ENCODE data around the gene APBA1.

- TF ChIP-seq, protein P1, sequence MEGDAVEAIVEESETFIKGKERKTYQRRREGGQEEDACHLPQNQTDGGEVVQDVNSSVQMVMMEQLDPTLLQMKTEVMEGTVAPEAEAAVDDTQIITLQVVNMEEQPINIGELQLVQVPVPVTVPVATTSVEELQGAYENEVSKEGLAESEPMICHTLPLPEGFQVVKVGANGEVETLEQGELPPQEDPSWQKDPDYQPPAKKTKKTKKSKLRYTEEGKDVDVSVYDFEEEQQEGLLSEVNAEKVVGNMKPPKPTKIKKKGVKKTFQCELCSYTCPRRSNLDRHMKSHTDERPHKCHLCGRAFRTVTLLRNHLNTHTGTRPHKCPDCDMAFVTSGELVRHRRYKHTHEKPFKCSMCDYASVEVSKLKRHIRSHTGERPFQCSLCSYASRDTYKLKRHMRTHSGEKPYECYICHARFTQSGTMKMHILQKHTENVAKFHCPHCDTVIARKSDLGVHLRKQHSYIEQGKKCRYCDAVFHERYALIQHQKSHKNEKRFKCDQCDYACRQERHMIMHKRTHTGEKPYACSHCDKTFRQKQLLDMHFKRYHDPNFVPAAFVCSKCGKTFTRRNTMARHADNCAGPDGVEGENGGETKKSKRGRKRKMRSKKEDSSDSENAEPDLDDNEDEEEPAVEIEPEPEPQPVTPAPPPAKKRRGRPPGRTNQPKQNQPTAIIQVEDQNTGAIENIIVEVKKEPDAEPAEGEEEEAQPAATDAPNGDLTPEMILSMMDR (conservative IDR thresholded peaks at IDR 0.05; ENCODE audit: low read depth, low read length), result no peak
- TF ChIP-seq RAD21 (IDR thresholded peaks at IDR 0.05; ENCODE audit: low read length) (no peak), RCOR1 (IDR thresholded peaks at IDR 0.05; ENCODE audit: insufficient replicate concordance, low read length) (no peak), MAFK (IDR thresholded peaks at IDR 0.05; ENCODE audit: low read depth, low read length) (no peak), USF2 (IDR thresholded peaks at IDR 0.05; ENCODE audit: low read depth, low read length) (no peak), POLR2A (IDR thresholded peaks at IDR 0.05; ENCODE audit: low read depth, low read length) (no peak), FOS (IDR thresholded peaks at IDR 0.05; ENCODE audit: low read depth, low read length) (no peak), CEBPB (IDR thresholded peaks at IDR 0.05; ENCODE audit: low read depth, low read length) (no peak), ELK1 (IDR thresholded peaks at IDR 0.05; ENCODE audit: borderline replicate concordance, low read depth, low read length) (no peak), SMC3 (IDR thresholded peaks at IDR 0.05; ENCODE audit: low read depth, low read length) (no peak), RFX5 (IDR thresholded peaks at IDR 0.05; ENCODE audit: low read depth, low read length) (no peak), MAZ (IDR thresholded peaks at IDR 0.05; ENCODE audit: borderline replicate concordance, low read depth, low read length) (no peak), NFE2L2 (IDR thresholded peaks at IDR 0.05; ENCODE audit: low read depth, low read length) (no peak), MXI1 (IDR thresholded peaks at IDR 0.05; ENCODE audit: borderline replicate concordance, low read depth, low read length) (no peak)
These were observed 279.3 kb downstream of the APBA1 start for GRCh38 chr9:69392826-69393225.

Data from IMR-90 (cell line).